HEK293 (cell line): ENCODE measurements around the gene MYL9.

Source experiments
- CTCF ChIA-PET: fragments of 350-600 bp; formaldehyde crosslinking; extraction: SDS; loops from one replicate; lab custom pipeline; 2021; ENCODE audit warnings: antibody characterized with exemption; lab: Yijun Ruan, JAX
- POLR2A ChIA-PET: fragments of 300-600 bp; formaldehyde crosslinking; extraction: SDS; loops from one replicate; lab custom pipeline; 2020; ENCODE audit warnings: antibody characterized with exemption, inconsistent platforms; lab: Yijun Ruan, JAX
- H3K27ac ChIP-seq: fragments of 200-500 bp; sonication (Bioruptor generic); 2 replicates; pipeline ENCODE4 v1.5.1; 2014; ENCODE audit warnings: low read depth, low read length, control low read depth, inconsistent platforms; ENCODE audit errors: extremely low read depth
- H3K36me3 ChIP-seq, 2 experiments: fragments of 200-500 bp in 1 of 2; sonication (Bioruptor generic) in 1 of 2; 1 replicate in 1 of 2; 2 replicates in 1 of 2; pipeline ENCODE4 v1.5.1; 2014 to 2017; ENCODE audit warnings: inconsistent platforms in 2 of 2, low read length in 2 of 2; ENCODE audit not compliant: control insufficient read depth in 2 of 2, insufficient read depth in 1 of 2
- H3K4me1 ChIP-seq: fragments of 200-500 bp; sonication (Bioruptor generic); 2 replicates; pipeline ENCODE4 v1.5.1; 2014; ENCODE audit warnings: mild to moderate bottlenecking, low read length, inconsistent platforms; ENCODE audit not compliant: control insufficient read depth, insufficient read depth
- H3K4me3 ChIP-seq: 2 replicates; pipeline ENCODE4 v1.5.1; 2011; ENCODE audit warnings: low read depth, mild to moderate bottlenecking, control low read depth, low read length, moderate library complexity
- H3K9me3 ChIP-seq: fragments of 200-500 bp; sonication (Bioruptor generic); 2 replicates; pipeline ENCODE4 v1.5.1; 2014; ENCODE audit warnings: low read depth, low read length, inconsistent platforms; ENCODE audit not compliant: control insufficient read depth, insufficient read depth
- SCRT1 ChIP-seq: fragments of 450-650 bp; formaldehyde crosslinking; IDR thresholded peaks from 2 replicates; pipeline ENCODE4 v1.5.1; 2016; ENCODE audit warnings: missing biosample characterization, missing genetic modification characterization, borderline replicate concordance
- SCRT2 ChIP-seq: fragments of 450-650 bp; formaldehyde crosslinking; IDR thresholded peaks from 2 replicates; pipeline ENCODE4 v1.5.1; 2016; ENCODE audit warnings: missing biosample characterization, missing genetic modification characterization
- ZBTB8A ChIP-seq: fragments of 450-650 bp; formaldehyde crosslinking; IDR thresholded peaks from 2 replicates; pipeline ENCODE4 v1.5.1; 2016; ENCODE audit warnings: missing biosample characterization, missing genetic modification characterization
- ZNF2 ChIP-seq: fragments of 450-650 bp; formaldehyde crosslinking; IDR thresholded peaks from 2 replicates; pipeline ENCODE4 v1.5.1; 2016; ENCODE audit warnings: missing biosample characterization, missing genetic modification characterization
- ZNF600 ChIP-seq: fragments of 450-650 bp; formaldehyde crosslinking; IDR thresholded peaks from 2 replicates; pipeline ENCODE4 v1.5.1; 2016; ENCODE audit warnings: missing biosample characterization, missing genetic modification characterization

Gene MYL9

DNA sequence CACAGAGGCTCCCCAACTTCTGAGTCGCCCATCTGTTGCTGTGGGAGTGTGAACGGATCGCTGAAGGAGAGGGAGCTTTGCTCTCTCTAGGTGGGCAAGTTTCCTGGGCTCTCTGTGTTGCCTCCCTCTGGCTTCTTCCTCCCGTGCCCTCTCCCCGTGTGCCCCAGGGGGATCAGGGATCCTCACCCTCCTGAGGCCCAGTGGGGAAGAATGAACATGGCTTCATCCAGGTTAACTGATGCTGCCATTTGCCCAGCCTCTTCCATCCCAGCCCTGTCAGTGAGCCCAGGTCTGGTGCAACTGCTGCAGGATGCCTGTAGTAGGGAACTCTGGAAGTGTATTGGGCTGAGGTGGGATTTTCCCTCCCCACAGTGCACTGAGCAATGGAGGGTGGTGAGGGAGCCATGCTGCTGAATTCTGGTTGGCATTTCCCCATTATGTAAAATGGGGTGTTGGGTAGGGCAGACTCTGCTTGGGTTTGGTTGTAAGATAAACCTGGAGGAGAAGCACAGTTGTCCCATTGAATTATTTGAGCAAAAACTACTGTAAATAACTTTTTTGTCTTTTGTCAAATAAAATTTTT is 52.1 kb downstream of the MYL9 start:
- Histone ChIP-seq H3K36me3 (peaks cover 0 to 47% of the 10 kb centered on the region in 2 experiments; a peak in 2 of 3 replicates), H3K4me1 (peaks cover 3% of the 10 kb centered on the region; the same call in 1 of the 2 replicates), H3K4me3 (no peak overlapping the region), H3K27ac (no peak overlapping the region), H3K9me3 (no peaks in the 10 kb centered on the region)
- ChIA-PET CTCF (interaction anchor here (0.6 to 1.5 kb wide), 2 partner anchors 8 to 11 kb away, joined by 3 to 8 read pairs; partner anchors contain the start of gene RAB5IF), POLR2A (interaction anchor here (1.5 kb wide), 1 partner anchor 12 kb away, joined by 5 read pairs; the partner anchor contains the start of gene RAB5IF)
- TF ChIP-seq ZNF2 (no peak), ZNF600 (tag by site-specific recombination) (0 out of 2 replicates have a peak, but pooled peaks have one; percentile 18)

DNA sequence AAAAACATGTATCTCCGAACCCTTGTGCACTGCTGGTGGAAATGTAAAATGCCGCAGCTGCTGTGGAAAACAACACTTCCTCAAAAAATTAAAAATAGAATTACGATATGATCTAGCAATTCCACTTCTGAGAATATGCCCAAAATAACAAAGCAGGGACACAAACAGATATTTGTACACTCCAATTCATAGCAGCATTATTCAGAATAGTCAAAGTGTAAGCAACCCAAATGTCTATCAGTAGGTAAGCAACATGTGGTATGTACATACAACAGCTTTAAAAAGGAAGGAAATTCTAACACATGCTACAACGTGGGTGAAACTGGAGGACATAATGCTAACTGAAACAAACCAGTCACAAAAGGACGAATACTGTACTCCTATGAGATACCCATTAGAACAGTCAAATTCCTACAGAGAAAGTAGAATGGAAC is 58.6 kb downstream of the MYL9 start:
- H3K27ac ChIP-seq: no peak overlapping the region
- H3K36me3 ChIP-seq: peaks cover 0 to 3% of the 10 kb centered on the region in 2 experiments; a peak in 1 of 3 replicates
- TF ChIP-seq SCRT2 (tag by site-specific recombination): peak; percentile 82
- TF ChIP-seq ZBTB8A (tag by site-specific recombination): no peak
- peak; percentile 25; the same call in 1 of the 2 replicates for TF ChIP-seq SCRT1 (tag by site-specific recombination)
- H3K4me3 ChIP-seq: no peak overlapping the region
- CTCF ChIA-PET: interaction anchor here (1.0 kb wide), 1 partner anchor 287 kb away, joined by 3 read pairs; no protein-coding TSS in a partner anchor
- POLR2A ChIA-PET: no interaction called here
- H3K9me3 ChIP-seq: no peaks in the 10 kb centered on the region
- H3K4me1 ChIP-seq: no peaks in the 10 kb centered on the region
